K562 (cell line): ENCODE measurements around the gene LRRC37A3. TPM values are rescaled to one million over a fixed set of nuclear protein-coding genes. Genes with fewer than 3 reads are reported as not detected.
"Not testable (repeated sequence)": the region's sequence is repeated elsewhere in the genome, so short reads cannot be mapped to it uniquely, and the experiment has no call there.

Source experiments
- ATAC-seq: fragments of 200-7000 bp; cut with Tn5 transposase; 3 replicates; pipeline ENCODE4 v1.9.1; 2020; ENCODE audit warnings: moderate library complexity
- BruUV-seq: library from RNA; stranded (reverse); fragments of 400-500 nt; replicated peaks from 2 replicates; lab custom pipeline; 2021; lab: Mats Ljungman, UMichigan
- CTCF ChIA-PET: fragments of 300-600 bp; formaldehyde crosslinking; extraction: SDS; loops from one replicate; lab custom pipeline; 2021; ENCODE audit warnings: low intra/inter-chr PET ratio; lab: Yijun Ruan, JAX
- POLR2A ChIA-PET: fragments of 300-600, 350-650 bp; sonication (Branson Sonifier 250); formaldehyde crosslinking; extraction: SDS; loops from one replicate; lab custom pipeline; 2021; ENCODE audit warnings: antibody characterized with exemption, inconsistent platforms; lab: Yijun Ruan, JAX
- DNase-seq, 4 experiments: peaks; one replicate each; pipeline versions ENCODE4 v3.0.0 to v3.0.0-alpha.2; 2011 to 2018; ENCODE audit warnings: low spot score in 3 of 4, mixed read lengths in 3 of 4; ENCODE audit errors: extremely low read depth in 1 of 4
- FAIRE-seq: peaks from 2 replicates; lab custom pipeline; 2011; peaks lifted over from hg19 to GRCh38; lab: Jason Lieb, UNC
- H2AFZ ChIP-seq: 2 replicates; pipeline ENCODE4 v1.6.0; 2011; ENCODE audit warnings: low read depth, low read length, control low read depth, inconsistent platforms
- H3K27ac ChIP-seq: fragments of 200-600 bp; 3 replicates; pipeline ENCODE4 v1.8.0; 2011; ENCODE audit warnings: low read depth, mild to moderate bottlenecking, control low read depth, inconsistent platforms, low read length, moderate library complexity, mixed read lengths; ENCODE audit errors: extremely low read depth
- H3K27me3 ChIP-seq, 2 experiments: fragments of 300-600 bp in 1 of 2; 2 replicates in 1 of 2; 3 replicates in 1 of 2; pipeline versions ENCODE4 v1.6.0 to v1.8.0; 2011; ENCODE audit warnings: inconsistent platforms in 2 of 2, low read length in 2 of 2, mild to moderate bottlenecking in 1 of 2, mixed read lengths in 1 of 2, moderate library complexity in 1 of 2; ENCODE audit not compliant: control insufficient read depth in 2 of 2, insufficient read depth in 2 of 2
- H3K36me3 ChIP-seq: fragments of 300-600 bp; 3 replicates; pipeline ENCODE4 v1.8.0; 2011; ENCODE audit warnings: mild to moderate bottlenecking, low read length, inconsistent platforms; ENCODE audit not compliant: control insufficient read depth, insufficient read depth
- H3K4me1 ChIP-seq, 2 experiments: fragments of 200-600 bp in 1 of 2; replicated peaks in 1 of 2; 2 replicates in 1 of 2; 3 replicates in 1 of 2; pipeline versions ENCODE4 v1.5.1 to v1.8.0; 2011; ENCODE audit warnings: inconsistent platforms in 2 of 2, low read length in 2 of 2, mild to moderate bottlenecking in 1 of 2, mixed read lengths in 1 of 2, moderate library complexity in 1 of 2; ENCODE audit not compliant: control insufficient read depth in 2 of 2, insufficient read depth in 2 of 2
- H3K4me2 ChIP-seq: 2 replicates; pipeline ENCODE4 v1.6.1; 2011; ENCODE audit warnings: low read length, control low read depth, inconsistent platforms, mixed read lengths; ENCODE audit not compliant: insufficient read depth
- H3K4me3 ChIP-seq: fragments of 200-600 bp; sonication (generic), shearing (Covaris generic); 2 replicates; pipeline ENCODE4 v1.5.1; 2016; ENCODE audit warnings: control low read depth, inconsistent platforms
- H3K79me2 ChIP-seq: fragments of 200-600 bp; 3 replicates; pipeline ENCODE4 v1.8.0; 2011; ENCODE audit warnings: low read length, inconsistent platforms; ENCODE audit not compliant: control insufficient read depth, insufficient read depth
- H3K9ac ChIP-seq, 2 experiments: 2 replicates each; pipeline versions ENCODE4 v1.6.0 to v1.6.1; 2011; ENCODE audit warnings: low read depth in 2 of 2, low read length in 2 of 2, control low read depth in 1 of 2, inconsistent platforms in 1 of 2, mild to moderate bottlenecking in 1 of 2, mixed read lengths in 1 of 2; ENCODE audit not compliant: insufficient read depth in 1 of 2
- H3K9me1 ChIP-seq: one replicate; pipeline ENCODE4 v1.6.0; 2011; ENCODE audit warnings: inconsistent platforms, mild to moderate bottlenecking, low read length, moderate library complexity; ENCODE audit not compliant: control insufficient read depth, insufficient read depth
- H3K9me3 ChIP-seq: replicated peaks from 2 replicates; pipeline ENCODE4 v1.5.1; 2011; ENCODE audit warnings: low read depth, low read length, inconsistent platforms; ENCODE audit not compliant: control insufficient read depth, insufficient read depth
- H4K20me1 ChIP-seq: replicated peaks from 2 replicates; pipeline ENCODE4 v1.6.1; 2011; ENCODE audit warnings: low read length, inconsistent platforms, mixed read lengths; ENCODE audit not compliant: control insufficient read depth, insufficient read depth
- GABPA ChIP-seq: fragments of 200-800 bp; sonication (Bioruptor generic); conservative IDR thresholded peaks from 2 replicates; pipeline ENCODE4 v1.6.1; 2016; ENCODE audit warnings: low read depth, missing genetic modification characterization, missing compliant biosample characterization
- GABPB1 ChIP-seq: sonication (generic); formaldehyde crosslinking; IDR thresholded peaks from 2 replicates; pipeline ENCODE4 v1.8.0; 2022; ENCODE audit warnings: mild to moderate bottlenecking, missing genetic modification reagents
- NONO ChIP-seq, 2 experiments: fragments of 200-400 bp in 1 of 2; fragments of 450-650 bp in 1 of 2; formaldehyde crosslinking in 1 of 2; IDR thresholded peaks; 2 replicates each; pipeline ENCODE4 v1.6.1; 2017; ENCODE audit warnings: low read depth in 2 of 2, mild to moderate bottlenecking in 2 of 2, moderate library complexity in 2 of 2, low read length in 1 of 2
- ZC3H4 ChIP-seq: sonication (generic); formaldehyde crosslinking; IDR thresholded peaks from 2 replicates; pipeline ENCODE4 v1.9.0; 2021; ENCODE audit warnings: missing genetic modification reagents, borderline replicate concordance
- WGBS: fragments of 100-300 bp; shearing (Covaris generic); methylation state at CpG from one replicate; pipeline ENCODE4 v1.1.6; 2016; ENCODE audit warnings: low coverage, mixed read lengths; ENCODE audit not compliant: insufficient coverage; ENCODE audit errors: missing lambda C conversion rate; 5-methylcytosine and 5-hydroxymethylcytosine counted together
- in situ Hi-C: fragments of 300-500 bp; cut with MboI; formaldehyde crosslinking; loops from 4 replicates; pipeline ENCODE4 v1.15.0; 2018; ENCODE audit warnings: inconsistent platforms, mixed read lengths
- intact Hi-C: fragments of 100-400 bp; cut with micrococcal nuclease; formaldehyde crosslinking; loops from 2 replicates; pipeline ENCODE4 v1.14.2; 2022
- polyA plus RNA-seq, 8 experiments: library from polyadenylated mRNA; depleted of rRNA in 4 of 8; stranded (reverse) in 5 of 8; unstranded in 3 of 8; fragments of >200 nt; fragmentation: Nextera tagmentation in 2 of 8; fragmentation: Illumina TruSeq in 1 of 8; extraction: Ambion mirVana in 2 of 8; extraction: Trizol in 1 of 8; gene quantifications; 2 replicates each; pipeline versions ENCODE4 v1.2.1 to v1.2.3, GENCODE V29; 2011 to 2014; ENCODE audit warnings: inconsistent platforms in 1 of 8, missing spikeins in 1 of 8
- total RNA-seq, 7 experiments: library from RNA; depleted of rRNA in 6 of 7; stranded (reverse); fragments of >200 nt in 6 of 7; fragmentation: Illumina TruSeq in 2 of 7; extraction: Trizol in 2 of 7; gene quantifications; 2 replicates each; pipeline versions ENCODE4 v1.2.1 to v1.2.3, GENCODE V29; 2011 to 2021; ENCODE audit warnings: low replicate concordance in 1 of 7
- TF ChIP-seq, protein P1 (sequence below): fragments of 450-650 bp; IDR thresholded peaks from 2 replicates; pipeline ENCODE4 v1.6.1; 2016
- TF ChIP-seq, protein P2 (sequence below): fragments of 450-650 bp; IDR thresholded peaks from 2 replicates; pipeline ENCODE4 v1.6.1; 2017; ENCODE audit warnings: mild to moderate bottlenecking, moderate library complexity

Gene LRRC37A3
- total and polyA plus RNA-seq, 9 of the 15 experiments (the other 6 are each of a cell fraction or from before 2014, with no cell fraction given), result 0.14 to 5.9 (median 2.2) TPM

- TF ChIP-seq, protein P1, sequence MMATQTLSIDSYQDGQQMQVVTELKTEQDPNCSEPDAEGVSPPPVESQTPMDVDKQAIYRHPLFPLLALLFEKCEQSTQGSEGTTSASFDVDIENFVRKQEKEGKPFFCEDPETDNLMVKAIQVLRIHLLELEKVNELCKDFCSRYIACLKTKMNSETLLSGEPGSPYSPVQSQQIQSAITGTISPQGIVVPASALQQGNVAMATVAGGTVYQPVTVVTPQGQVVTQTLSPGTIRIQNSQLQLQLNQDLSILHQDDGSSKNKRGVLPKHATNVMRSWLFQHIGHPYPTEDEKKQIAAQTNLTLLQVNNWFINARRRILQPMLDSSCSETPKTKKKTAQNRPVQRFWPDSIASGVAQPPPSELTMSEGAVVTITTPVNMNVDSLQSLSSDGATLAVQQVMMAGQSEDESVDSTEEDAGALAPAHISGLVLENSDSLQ, result peak; percentile 68
- peak; percentile 56; the same call in 1 of the 2 replicates for TF ChIP-seq GABPB1 (CRISPR knock-in tag)
- peak in 1 of 2 experiments; percentile 25; a peak in 1 of 4 replicates for TF ChIP-seq NONO (IDR thresholded peaks at IDR 0.05; ENCODE audit: low read depth in 2 of 2, low read length in 1 of 2)
- peak; percentile 76 for TF ChIP-seq GABPA (tag)
- TF ChIP-seq, all 486 proteins: peak for 37; not testable (repeated sequence) for 449
Observed at GRCh38 chr17:64837018-64837761, 82.1 kb downstream of the LRRC37A3 start (continued).

- POLR2A ChIA-PET, result interaction anchor here (0.6 kb wide), 1 partner anchor 298 kb away, joined by 3 read pairs; no protein-coding TSS in a partner anchor
- Histone ChIP-seq H3K27ac (peak overlapping the region; percentile 63), H3K4me3 (peak overlapping the region; percentile 65), H3K4me2 (peak overlapping the region; percentile 76), H2AFZ (peak overlapping the region; percentile 51), H3K9ac (peak overlapping the region; percentile 56 to 92; a peak in 3 of 4 replicates)
- 0% methylated on average over 14 of the region's 32 CpGs for WGBS
- H3K36me3 ChIP-seq, FAIRE-seq, H3K9me1 ChIP-seq, H3K4me1 ChIP-seq, in situ Hi-C loops, CTCF ChIA-PET, BruUV-seq, H4K20me1 ChIP-seq, H3K79me2 ChIP-seq, H3K27me3 ChIP-seq, H3K9me3 ChIP-seq, intact Hi-C loops: not testable (repeated sequence)
- ATAC-seq, result peak; percentile 66
- peak in 3 of 4 experiments; percentile 8 to 39 (median 15) for DNase-seq
- 0 out of 2 replicates have a peak, but pooled peaks have one; percentile 26 for TF ChIP-seq ZC3H4 (CRISPR knock-in tag)
- TF ChIP-seq, protein P2, sequence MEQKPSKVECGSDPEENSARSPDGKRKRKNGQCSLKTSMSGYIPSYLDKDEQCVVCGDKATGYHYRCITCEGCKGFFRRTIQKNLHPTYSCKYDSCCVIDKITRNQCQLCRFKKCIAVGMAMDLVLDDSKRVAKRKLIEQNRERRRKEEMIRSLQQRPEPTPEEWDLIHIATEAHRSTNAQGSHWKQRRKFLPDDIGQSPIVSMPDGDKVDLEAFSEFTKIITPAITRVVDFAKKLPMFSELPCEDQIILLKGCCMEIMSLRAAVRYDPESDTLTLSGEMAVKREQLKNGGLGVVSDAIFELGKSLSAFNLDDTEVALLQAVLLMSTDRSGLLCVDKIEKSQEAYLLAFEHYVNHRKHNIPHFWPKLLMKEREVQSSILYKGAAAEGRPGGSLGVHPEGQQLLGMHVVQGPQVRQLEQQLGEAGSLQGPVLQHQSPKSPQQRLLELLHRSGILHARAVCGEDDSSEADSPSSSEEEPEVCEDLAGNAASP, result peak; percentile 59; the same call in 1 of the 2 replicates
Observed at GRCh38 chr17:64836623-64837017, 82.7 kb downstream of the LRRC37A3 start.

DNA sequence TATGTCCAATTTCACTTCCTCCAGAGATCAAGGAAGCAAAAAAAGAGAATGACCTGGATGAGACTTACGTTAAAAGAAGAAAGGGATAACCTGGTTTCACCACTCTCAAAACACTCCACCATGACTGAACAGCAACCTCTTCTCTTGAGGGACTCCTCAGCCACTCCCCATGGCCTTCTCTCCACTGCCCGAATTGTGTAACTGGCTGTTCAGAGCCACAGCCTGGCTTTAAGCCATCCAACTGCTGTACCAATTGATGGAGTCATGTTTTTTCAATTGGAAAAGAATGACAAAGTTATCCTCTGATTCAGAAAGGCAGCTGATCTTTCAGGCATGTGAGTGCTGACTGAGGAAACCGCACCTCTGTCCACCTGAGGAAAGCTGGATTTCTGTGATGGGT is 85.2 kb downstream of the LRRC37A3 start:
- H3K27me3 ChIP-seq, H4K20me1 ChIP-seq, H3K4me3 ChIP-seq, H3K9me3 ChIP-seq, H3K9me1 ChIP-seq, H3K4me2 ChIP-seq, BruUV-seq, H3K79me2 ChIP-seq, in situ Hi-C loops, CTCF ChIA-PET, H3K36me3 ChIP-seq, POLR2A ChIA-PET, DNase-seq, H2AFZ ChIP-seq, intact Hi-C loops, ATAC-seq, H3K27ac ChIP-seq, H3K9ac ChIP-seq, H3K4me1 ChIP-seq, FAIRE-seq: not testable (repeated sequence)
- 65% methylated on average over 3 of the region's 3 CpGs for WGBS
